ENCODE results near the gene ATL2.

The ATL2 gene

GRCh38 chr2:38398739-38399138 is 21.7 kb upstream of the ATL2 start:
- H3K36me3 ChIP-seq (ENCODE audit: control insufficient read depth, insufficient read depth, low read length), result no peaks in the 10 kb centered on the region
- H3K27me3 ChIP-seq (replicated peaks; ENCODE audit: control insufficient read depth, insufficient read depth, low read length), result no peaks in the 10 kb centered on the region
- no peak for TF ChIP-seq CTCF (IDR thresholded peaks at IDR 0.05; ENCODE audit: insufficient read depth, low read length, poor library complexity, severe bottlenecking)
- H3K4me3 ChIP-seq (replicated peaks; ENCODE audit: low read depth, low read length), result no peak overlapping the region
- DNase-seq (ENCODE audit: extremely low read depth, insufficient read length), result no peak

- no peaks in the 10 kb centered on the region for H3K27me3 ChIP-seq (replicated peaks; ENCODE audit: control insufficient read depth, insufficient read depth, low read length)
- H3K4me3 ChIP-seq (replicated peaks; ENCODE audit: low read depth, low read length), result no peak overlapping the region
- DNase-seq (ENCODE audit: extremely low read depth, insufficient read length), result no peak
- TF ChIP-seq CTCF (IDR thresholded peaks at IDR 0.05; ENCODE audit: insufficient read depth, low read length, poor library complexity, severe bottlenecking), result no peak
- no peaks in the 10 kb centered on the region for H3K36me3 ChIP-seq (ENCODE audit: control insufficient read depth, insufficient read depth, low read length)
These were observed 17.8 kb upstream of the ATL2 start for GRCh38 chr2:38394903-38395341.

GRCh38 chr2:38394041-38394440 is 17.0 kb upstream of the ATL2 start:
- Histone ChIP-seq H3K27me3 (replicated peaks; ENCODE audit: control insufficient read depth, insufficient read depth, low read length) (no peaks in the 10 kb centered on the region), H3K4me3 (replicated peaks; ENCODE audit: low read depth, low read length) (no peak overlapping the region), H3K36me3 (ENCODE audit: control insufficient read depth, insufficient read depth, low read length) (no peaks in the 10 kb centered on the region)
- DNase-seq (ENCODE audit: extremely low read depth, insufficient read length), result no peak
- no peak for TF ChIP-seq CTCF (IDR thresholded peaks at IDR 0.05; ENCODE audit: insufficient read depth, low read length, poor library complexity, severe bottlenecking)

- Histone ChIP-seq H3K4me3 (replicated peaks; ENCODE audit: low read depth, low read length) (no peak overlapping the region), H3K36me3 (ENCODE audit: control insufficient read depth, insufficient read depth, low read length) (no peaks in the 10 kb centered on the region), H3K27me3 (replicated peaks; ENCODE audit: control insufficient read depth, insufficient read depth, low read length) (no peaks in the 10 kb centered on the region)
- DNase-seq (ENCODE audit: extremely low read depth, insufficient read length), result no peak
- no peak for TF ChIP-seq CTCF (IDR thresholded peaks at IDR 0.05; ENCODE audit: insufficient read depth, low read length, poor library complexity, severe bottlenecking)
These were observed 13.9 kb upstream of the ATL2 start for GRCh38 chr2:38390947-38391346.

- H3K36me3 ChIP-seq (ENCODE audit: control insufficient read depth, insufficient read depth, low read length), result no peaks in the 10 kb centered on the region
- no peak for DNase-seq (ENCODE audit: extremely low read depth, insufficient read length)
- H3K27me3 ChIP-seq (replicated peaks; ENCODE audit: control insufficient read depth, insufficient read depth, low read length), result no peaks in the 10 kb centered on the region
- H3K4me3 ChIP-seq (replicated peaks; ENCODE audit: low read depth, low read length), result no peak overlapping the region
- no peak for TF ChIP-seq CTCF (IDR thresholded peaks at IDR 0.05; ENCODE audit: insufficient read depth, low read length, poor library complexity, severe bottlenecking)
These were observed 10.8 kb upstream of the ATL2 start for GRCh38 chr2:38387887-38388286.

GRCh38 chr2:38386821-38387220 is 9.7 kb upstream of the ATL2 start:
- TF ChIP-seq CTCF (IDR thresholded peaks at IDR 0.05; ENCODE audit: insufficient read depth, low read length, poor library complexity, severe bottlenecking), result no peak
- Histone ChIP-seq H3K36me3 (ENCODE audit: control insufficient read depth, insufficient read depth, low read length) (no peaks in the 10 kb centered on the region), H3K4me3 (replicated peaks; ENCODE audit: low read depth, low read length) (no peak overlapping the region), H3K27me3 (replicated peaks; ENCODE audit: control insufficient read depth, insufficient read depth, low read length) (no peaks in the 10 kb centered on the region)
- no peak for DNase-seq (ENCODE audit: extremely low read depth, insufficient read length)

All from GM06990 (cell line).